Measurements from ENCODE around the gene DUS1L.

The DUS1L gene

GRCh38 chr17:82079001-82079677 lies 13.5 kb upstream of the DUS1L start:
- DNase-seq (ENCODE audit: extremely low spot score, insufficient read length, low read depth) (no peak), FAIRE-seq (no peak)

GRCh38 chr17:82078433-82078832 lies 12.8 kb upstream of the DUS1L start:
- DNase-seq (ENCODE audit: extremely low spot score, insufficient read length, low read depth): no peak
- FAIRE-seq: no peak

- DNase-seq (ENCODE audit: extremely low spot score, insufficient read length, low read depth): no peak
- no peak for FAIRE-seq
Observed at GRCh38 chr17:82077617-82078358, 12.2 kb upstream of the DUS1L start.

- FAIRE-seq (no peak), DNase-seq (ENCODE audit: extremely low spot score, insufficient read length, low read depth) (no peak)
Observed at GRCh38 chr17:82076785-82077591, 11.4 kb upstream of the DUS1L start.

GRCh38 chr17:82076018-82076784 lies 10.6 kb upstream of the DUS1L start:
- no peak for FAIRE-seq
- no peak for DNase-seq (ENCODE audit: extremely low spot score, insufficient read length, low read depth)

GRCh38 chr17:82073446-82073845 lies 7.8 kb upstream of the DUS1L start:
- no peak for FAIRE-seq

GRCh38 chr17:82072827-82073226 lies 7.2 kb upstream of the DUS1L start:
- DNase-seq (ENCODE audit: extremely low spot score, insufficient read length, low read depth) (no peak), FAIRE-seq (no peak)

More at GRCh38 chr17:82073446-82073845, 7.8 kb upstream of the DUS1L start:
- DNase-seq (ENCODE audit: extremely low spot score, insufficient read length, low read depth): no peak

- FAIRE-seq (no peak), DNase-seq (ENCODE audit: extremely low spot score, insufficient read length, low read depth) (no peak)
Observed at GRCh38 chr17:82070611-82071010, 5.0 kb upstream of the DUS1L start.

GRCh38 chr17:82065193-82065637 lies 389 bp downstream of the DUS1L start:
- DNase-seq (ENCODE audit: extremely low spot score, insufficient read length, low read depth) (no peak), FAIRE-seq (no peak)

GRCh38 chr17:82064433-82065192 lies 991 bp downstream of the DUS1L start:
- FAIRE-seq (no peak), DNase-seq (ENCODE audit: extremely low spot score, insufficient read length, low read depth) (no peak)

- FAIRE-seq (no peak), DNase-seq (ENCODE audit: extremely low spot score, insufficient read length, low read depth) (no peak)
Observed at GRCh38 chr17:82063424-82064415, 1.9 kb downstream of the DUS1L start.

- FAIRE-seq (no peak), DNase-seq (ENCODE audit: extremely low spot score, insufficient read length, low read depth) (no peak)
Observed at GRCh38 chr17:82062984-82063368, 2.6 kb downstream of the DUS1L start.

- FAIRE-seq: no peak
- no peak for DNase-seq (ENCODE audit: extremely low spot score, insufficient read length, low read depth)
Observed at GRCh38 chr17:82062076-82062983, 3.3 kb downstream of the DUS1L start.

- FAIRE-seq: no peak
- DNase-seq (ENCODE audit: extremely low spot score, insufficient read length, low read depth): no peak
Observed at GRCh38 chr17:82061047-82061925, 4.3 kb downstream of the DUS1L start.

- DNase-seq (ENCODE audit: extremely low spot score, insufficient read length, low read depth): no peak
- FAIRE-seq: no peak
Observed at GRCh38 chr17:82060614-82061013, 5.0 kb downstream of the DUS1L start.

- no peak for FAIRE-seq
- DNase-seq (ENCODE audit: extremely low spot score, insufficient read length, low read depth): no peak
Observed at GRCh38 chr17:82060001-82060380, 5.6 kb downstream of the DUS1L start.

All from GM18507 (cell line).